GM23248 (cell line): ENCODE results near the gene CES3. TPM values are rescaled to one million over a fixed set of nuclear protein-coding genes. Genes with fewer than 3 reads are reported as not detected.
"Not testable (repeated sequence)": the region's sequence is repeated elsewhere in the genome, so short reads cannot be mapped to it uniquely, and the experiment has no call there.

Source experiments
- DNase-seq: peaks from one replicate; pipeline ENCODE4 v3.0.0-alpha.2; 2015
- H2AFZ ChIP-seq: fragments of 200-600 bp; sonication (generic); 2 replicates; pipeline ENCODE4 v1.6.1; 2016; ENCODE audit warnings: antibody characterized with exemption
- H3F3A ChIP-seq: fragments of 200-600 bp; sonication (generic); 2 replicates; pipeline ENCODE4 v1.6.1; 2016; ENCODE audit warnings: mild to moderate bottlenecking, antibody characterized with exemption, mixed run types; ENCODE audit not compliant: insufficient read depth
- H3K27ac ChIP-seq: fragments of 200-600 bp; sonication (generic); 2 replicates; pipeline ENCODE4 v1.5.1; 2016; ENCODE audit warnings: mild to moderate bottlenecking
- H3K27me3 ChIP-seq: fragments of 200-600 bp; sonication (generic); replicated peaks from 2 replicates; pipeline ENCODE4 v1.6.1; 2016; ENCODE audit warnings: mild to moderate bottlenecking; ENCODE audit not compliant: insufficient read depth
- H3K36me3 ChIP-seq: fragments of 200-600 bp; sonication (generic); 2 replicates; pipeline ENCODE4 v1.6.1; 2016; ENCODE audit warnings: low read depth, mild to moderate bottlenecking
- H3K4me1 ChIP-seq: fragments of 200-600 bp; sonication (generic); 2 replicates; pipeline ENCODE4 v1.6.1; 2016; ENCODE audit warnings: mild to moderate bottlenecking; ENCODE audit not compliant: insufficient read depth
- H3K4me2 ChIP-seq: fragments of 200-600 bp; sonication (generic); one replicate; pipeline ENCODE4 v1.6.1; 2016; ENCODE audit warnings: mild to moderate bottlenecking; ENCODE audit not compliant: unreplicated experiment
- H3K4me3 ChIP-seq: fragments of 200-600 bp; sonication (generic); 2 replicates; pipeline ENCODE4 v1.5.1; 2016; ENCODE audit warnings: mild to moderate bottlenecking
- H3K79me2 ChIP-seq: fragments of 200-600 bp; sonication (generic); 2 replicates; pipeline ENCODE4 v1.6.1; 2016; ENCODE audit warnings: mild to moderate bottlenecking; ENCODE audit not compliant: insufficient read depth
- H3K9ac ChIP-seq: fragments of 200-600 bp; sonication (generic); 2 replicates; pipeline ENCODE4 v1.6.1; 2016; ENCODE audit warnings: mild to moderate bottlenecking
- H3K9me2 ChIP-seq: fragments of 200-600 bp; sonication (generic); 2 replicates; pipeline ENCODE4 v1.6.1; 2016; ENCODE audit warnings: mixed run types, mild to moderate bottlenecking, moderate library complexity; ENCODE audit not compliant: insufficient read depth
- H3K9me3 ChIP-seq: fragments of 200-600 bp; sonication (generic); one replicate; pipeline ENCODE4 v1.6.1; 2017; ENCODE audit warnings: low read depth
- H4K20me1 ChIP-seq: fragments of 200-600 bp; sonication (generic); 2 replicates; pipeline ENCODE4 v1.6.0; 2016; ENCODE audit not compliant: insufficient read depth
- EZH2 ChIP-seq: fragments of 200-600 bp; sonication (generic); IDR thresholded peaks from 2 replicates; pipeline ENCODE4 v1.6.1; 2018; ENCODE audit warnings: antibody characterized with exemption, mild to moderate bottlenecking; ENCODE audit not compliant: insufficient read depth, poor library complexity, severe bottlenecking
- EZH2phosphoT487 ChIP-seq: fragments of 200-600 bp; sonication (generic); IDR thresholded peaks from 2 replicates; pipeline ENCODE4 v1.6.1; 2018; ENCODE audit warnings: antibody characterized with exemption, moderate library complexity, mild to moderate bottlenecking, low read depth; ENCODE audit not compliant: insufficient read depth
- WGBS, 2 experiments: methylation state at CpG; one replicate each; pipeline ENCODE4 v1.1.6; 2015 to 2017; ENCODE audit warnings: low lambda C conversion rate in 2 of 2, low coverage in 1 of 2; ENCODE audit errors: missing lambda C conversion rate in 2 of 2; 5-methylcytosine and 5-hydroxymethylcytosine counted together
- in situ Hi-C: fragments of 300-500 bp; cut with MboI; formaldehyde crosslinking; loops from 2 replicates; pipeline ENCODE4 v1.15.0; 2020
- polyA plus RNA-seq: library from polyadenylated mRNA; unstranded; fragments of >200 nt; fragmentation: Nextera tagmentation; extraction: Ambion mirVana; gene quantifications from 2 replicates; pipeline ENCODE4 v1.2.1, GENCODE V29; 2016
- total RNA-seq: library from RNA; depleted of rRNA; stranded (reverse); fragments of >200 nt; shearing (Covaris generic); gene quantifications from 2 replicates; pipeline ENCODE4 v1.2.3, GENCODE V29; 2014

Gene CES3
- total and polyA plus RNA-seq, 2 experiments from 2014 or later: not detected

DNA sequence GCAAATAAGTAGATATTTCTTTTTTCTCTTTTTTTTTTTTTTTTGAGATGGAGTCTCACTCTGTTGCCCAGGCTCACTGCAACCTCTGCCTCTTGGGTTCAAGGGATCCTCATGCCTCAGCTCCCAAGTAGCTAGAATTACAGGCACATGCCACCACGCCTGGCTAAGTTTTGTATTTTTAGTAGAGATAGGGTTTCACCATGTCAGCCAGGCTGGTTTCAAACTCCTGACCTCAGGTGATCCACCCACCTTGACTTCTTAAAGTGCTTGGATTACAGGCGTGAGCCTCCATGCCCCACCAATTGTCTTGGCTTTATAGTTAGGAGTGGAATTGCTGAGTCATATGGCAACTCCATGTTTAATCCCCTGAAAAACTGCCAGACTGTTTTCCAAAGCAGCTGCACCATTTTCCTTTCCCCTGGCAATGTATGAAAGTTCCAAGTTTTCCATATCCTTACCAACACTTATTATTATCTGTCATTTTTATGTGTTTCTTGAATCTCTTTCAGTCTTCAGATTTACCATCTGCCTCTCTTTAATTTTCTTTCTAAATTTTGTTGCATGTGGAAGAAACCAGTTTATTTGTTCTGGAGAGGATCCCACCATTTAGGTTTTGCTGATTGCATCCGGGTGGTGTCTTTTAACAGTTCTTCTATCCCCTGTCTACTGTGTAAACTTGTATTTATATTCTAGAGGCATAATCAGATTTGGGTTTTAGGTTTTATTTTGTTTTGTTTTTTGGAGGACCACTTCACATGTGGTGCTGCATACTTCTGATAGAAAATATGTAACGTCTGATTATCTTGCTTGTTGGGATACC, 9.9 kb upstream of the CES3 start:
- H4K20me1 ChIP-seq: no peaks in the 10 kb centered on the region
- no peaks in the 10 kb centered on the region; the same call in none of the 2 replicates for H3K27me3 ChIP-seq
- in situ Hi-C loops: loop anchor here (25.0 kb wide), 1 partner anchor 211 kb away; the partner anchor contains the start of genes B3GNT9, FBXL8, HSF4 and NOL3
- no peak overlapping the region for H3K27ac ChIP-seq
- no peaks in the 10 kb centered on the region for H3K9me3 ChIP-seq
- 0 out of 2 replicates have a peak, but pooled peaks cover 4% of the 10 kb centered on the region for H3F3A ChIP-seq
- H2AFZ ChIP-seq: no peak overlapping the region
- WGBS, 2 experiments: 59 to 74% methylated on average over 4 of the region's 4 CpGs
- H3K9ac ChIP-seq: no peak overlapping the region
- TF ChIP-seq EZH2: no peak
- no peak for TF ChIP-seq EZH2phosphoT487
- H3K4me3 ChIP-seq: no peak overlapping the region
- DNase-seq: peak; percentile 38
- no peaks in the 10 kb centered on the region for H3K79me2 ChIP-seq
- H3K9me2 ChIP-seq: no peaks in the 10 kb centered on the region
- H3K4me1 ChIP-seq: peaks cover 4% of the 10 kb centered on the region; the same call in 1 of the 2 replicates
- no peak overlapping the region for H3K4me2 ChIP-seq
- no peaks in the 10 kb centered on the region for H3K36me3 ChIP-seq

DNA sequence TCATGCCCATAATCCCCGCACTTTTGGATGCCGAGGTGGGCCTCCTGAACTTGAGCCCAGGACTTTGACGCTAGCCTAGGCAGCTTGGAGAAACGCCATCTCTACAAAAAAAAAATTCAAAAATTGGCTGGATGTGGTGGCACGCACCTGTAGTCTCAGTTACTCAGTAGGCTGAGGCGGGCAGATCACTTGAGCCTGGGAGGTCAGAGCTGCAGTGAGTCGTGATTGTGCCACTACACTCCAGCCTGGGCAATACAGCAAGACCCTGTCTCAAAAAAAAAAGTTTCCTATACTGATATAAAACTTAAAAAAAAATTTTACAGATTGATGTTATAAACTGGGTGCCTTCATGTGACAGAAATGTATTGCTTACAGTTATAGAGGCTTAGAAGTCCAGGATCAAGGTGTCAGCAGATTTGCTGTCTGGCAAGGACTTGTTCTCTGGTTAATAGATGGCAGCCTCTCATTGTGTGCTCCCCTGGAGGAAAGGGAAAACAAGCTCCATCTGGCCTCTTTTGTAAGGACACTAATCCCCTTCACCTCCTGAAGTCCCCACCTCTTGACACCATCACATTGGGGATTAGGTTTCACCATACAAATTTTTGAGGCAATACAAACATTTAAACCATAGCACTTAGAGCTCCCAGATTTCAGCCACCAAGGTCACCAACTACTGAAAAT, 8.5 kb upstream of the CES3 start:
- Histone ChIP-seq H3K4me1 (peaks cover 1% of the 10 kb centered on the region; the same call in 1 of the 2 replicates), H3K9me2 (no peaks in the 10 kb centered on the region), H3K79me2 (no peaks in the 10 kb centered on the region), H3K27ac (no peak overlapping the region), H3F3A (no peaks in the 10 kb centered on the region), H3K4me2 (no peak overlapping the region), H4K20me1 (no peaks in the 10 kb centered on the region), H3K4me3 (no peak overlapping the region), H3K9me3 (no peaks in the 10 kb centered on the region), H2AFZ (no peak overlapping the region), H3K9ac (no peak overlapping the region), H3K36me3 (no peaks in the 10 kb centered on the region), H3K27me3 (no peaks in the 10 kb centered on the region; the same call in none of the 2 replicates)
- 74 to 77% methylated on average over 7 of the region's 7 CpGs for WGBS, 2 experiments
- in situ Hi-C loops: loop anchor here (25.0 kb wide), 1 partner anchor 210 kb away; the partner anchor contains the start of genes B3GNT9, FBXL8, HSF4 and NOL3
- TF ChIP-seq EZH2phosphoT487 (no peak), EZH2 (no peak)
- DNase-seq: no peak

DNA sequence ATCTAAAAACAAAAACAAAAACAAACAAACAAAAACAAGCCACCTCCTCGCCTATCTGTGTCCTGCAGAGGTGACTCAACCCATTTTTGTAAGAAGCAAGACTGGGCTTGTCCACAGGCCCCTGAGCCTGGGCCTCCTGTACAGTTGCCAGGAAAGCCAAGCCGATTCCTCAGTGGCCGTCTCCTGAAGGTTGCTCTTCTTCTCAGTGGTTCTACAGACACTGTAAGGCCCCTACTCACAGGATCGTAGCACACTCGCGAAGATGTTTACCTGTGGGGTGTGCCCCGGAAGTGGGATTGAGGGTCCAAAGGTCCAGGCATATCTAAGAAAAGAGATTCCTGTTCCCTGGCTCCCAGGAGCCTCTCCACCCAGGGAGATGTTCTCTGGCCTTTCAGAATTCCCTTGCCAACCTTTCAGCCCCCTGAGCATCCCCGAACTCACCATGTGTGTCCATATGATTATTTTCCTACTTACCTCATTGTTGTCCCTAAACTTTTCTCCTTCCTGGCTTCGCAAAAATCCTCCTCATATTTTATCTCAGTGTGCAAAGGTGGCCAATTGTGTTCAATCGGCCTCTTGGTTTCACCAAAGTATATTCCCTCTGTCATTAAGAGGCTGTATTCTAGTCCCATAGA, 7.5 kb upstream of the CES3 start:
- H3K9ac ChIP-seq: no peak overlapping the region
- no peak overlapping the region for H3K4me3 ChIP-seq
- no peaks in the 10 kb centered on the region for H3K9me3 ChIP-seq
- H3F3A ChIP-seq: no peaks in the 10 kb centered on the region
- no peaks in the 10 kb centered on the region for H3K79me2 ChIP-seq
- no peak overlapping the region; the same call in 1 of the 2 replicates for H2AFZ ChIP-seq
- H3K9me2 ChIP-seq: no peaks in the 10 kb centered on the region
- H3K4me2 ChIP-seq: no peak overlapping the region
- no peaks in the 10 kb centered on the region for H3K4me1 ChIP-seq
- TF ChIP-seq EZH2 (no peak), EZH2phosphoT487 (no peak)
- H3K27ac ChIP-seq: no peak overlapping the region
- no peaks in the 10 kb centered on the region for H3K36me3 ChIP-seq
- WGBS, 2 experiments: 68 to 77% methylated on average over 10 of the region's 10 CpGs
- in situ Hi-C loops: loop anchor here (25.0 kb wide), 1 partner anchor 209 kb away; the partner anchor contains the start of genes B3GNT9, FBXL8, HSF4 and NOL3
- H3K27me3 ChIP-seq: no peaks in the 10 kb centered on the region; the same call in none of the 2 replicates
- H4K20me1 ChIP-seq: no peaks in the 10 kb centered on the region
- no peak for DNase-seq

GRCh38 chr16:66954097-66954659, 6.9 kb upstream of the CES3 start:
- H3K9ac ChIP-seq: no peak overlapping the region
- in situ Hi-C loops: loop anchor here (25.0 kb wide), 1 partner anchor 208 kb away; the partner anchor contains the start of genes B3GNT9, FBXL8, HSF4 and NOL3
- no peaks in the 10 kb centered on the region for H3K79me2 ChIP-seq
- H3K4me1 ChIP-seq: no peaks in the 10 kb centered on the region
- TF ChIP-seq EZH2 (no peak), EZH2phosphoT487 (no peak)
- H4K20me1 ChIP-seq: no peaks in the 10 kb centered on the region
- no peak overlapping the region for H3K4me3 ChIP-seq
- DNase-seq: peak; percentile 82
- no peaks in the 10 kb centered on the region for H3K36me3 ChIP-seq
- H3F3A ChIP-seq: no peaks in the 10 kb centered on the region
- no peak overlapping the region for H3K4me2 ChIP-seq
- H3K27me3 ChIP-seq: no peaks in the 10 kb centered on the region; the same call in 1 of the 2 replicates
- no peaks in the 10 kb centered on the region for H3K9me3 ChIP-seq
- H3K27ac ChIP-seq: no peak overlapping the region
- no peak overlapping the region; the same call in 1 of the 2 replicates for H2AFZ ChIP-seq
- H3K9me2 ChIP-seq: no peaks in the 10 kb centered on the region
- 5 to 6% methylated on average over 8 of the region's 8 CpGs for WGBS, 2 experiments

DNA sequence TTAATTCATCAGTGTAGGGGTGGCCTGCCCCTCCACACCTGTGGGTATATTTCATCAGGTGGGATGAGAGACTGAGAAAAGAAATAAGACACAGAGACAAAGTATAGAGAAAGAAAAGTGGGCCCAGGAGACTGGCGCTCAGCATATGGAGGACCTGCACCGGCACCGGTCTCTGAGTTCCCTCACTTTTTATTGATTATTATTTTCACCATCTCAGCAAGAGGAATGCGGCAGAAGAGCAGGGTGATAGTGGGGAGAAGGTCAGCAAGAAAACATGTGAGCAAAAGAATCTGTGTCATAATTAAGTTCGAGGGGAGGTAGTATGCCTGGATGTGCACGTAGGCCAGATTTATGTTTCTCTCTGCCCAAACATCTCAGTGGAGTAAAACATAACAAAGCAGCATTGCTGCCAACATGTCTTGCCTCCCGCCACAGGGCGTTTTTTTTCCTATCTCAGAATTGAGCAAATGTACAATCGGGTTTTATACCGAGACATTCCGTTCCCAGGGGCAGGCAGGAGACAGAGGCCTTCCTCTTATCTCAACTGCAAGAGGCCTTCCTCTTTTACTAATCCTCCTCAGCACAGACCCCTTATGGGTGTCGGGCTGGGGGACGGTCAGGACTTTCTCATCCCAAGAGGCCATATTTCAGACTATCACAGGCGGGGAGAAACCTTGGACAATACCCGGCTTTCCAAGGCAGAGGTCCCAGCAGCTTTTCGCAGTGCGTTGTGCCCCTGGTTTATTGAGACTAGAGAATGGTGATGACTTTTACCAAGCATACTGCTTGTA, 5.5 kb upstream of the CES3 start:
- H3K79me2 ChIP-seq, H3K9me3 ChIP-seq, H3K9me2 ChIP-seq, H3K4me2 ChIP-seq, H3K9ac ChIP-seq, H3K27ac ChIP-seq, DNase-seq, H3F3A ChIP-seq, H3K4me3 ChIP-seq, H3K36me3 ChIP-seq, H4K20me1 ChIP-seq, H3K27me3 ChIP-seq, H2AFZ ChIP-seq, H3K4me1 ChIP-seq: not testable (repeated sequence)
- in situ Hi-C loops: loop anchor here (25.0 kb wide), 1 partner anchor 207 kb away; the partner anchor contains the start of genes B3GNT9, FBXL8, HSF4 and NOL3
- WGBS, 2 experiments: 81 to 86% methylated on average over 17 of the region's 17 CpGs

GRCh38 chr16:66956154-66956457, 5.0 kb upstream of the CES3 start:
- not testable (repeated sequence) for H3K79me2 ChIP-seq, H2AFZ ChIP-seq, H4K20me1 ChIP-seq, H3K27me3 ChIP-seq, H3K27ac ChIP-seq, H3K9me3 ChIP-seq, H3F3A ChIP-seq, H3K4me3 ChIP-seq, DNase-seq, H3K4me2 ChIP-seq, H3K4me1 ChIP-seq, H3K9me2 ChIP-seq, H3K9ac ChIP-seq, H3K36me3 ChIP-seq
- in situ Hi-C loops: loop anchor here (25.0 kb wide), 1 partner anchor 206 kb away; the partner anchor contains the start of genes B3GNT9, FBXL8, HSF4 and NOL3
- 73 to 100% methylated on average over 1 of the region's 1 CpG for WGBS, 2 experiments
